NCI-H2171 treated with DMSO at 0.1 percent for 48 hours (cell line): ENCODE results near the gene STXBP4.

Experiments used
- DNase-seq: peaks from one replicate; lab custom pipeline; 2025; lab: John Stamatoyannopoulos, UW

The STXBP4 gene

GRCh38 chr17:54968262-54968987 lies at the start of gene STXBP4, which contains the start of gene COX11:
TSS of gene STXBP4 (plus strand) at chr17:54968765. CDS start at chr17:54986220, 17,455 bp downstream.
TSS of gene COX11 (minus strand) at chr17:54968654. CDS start at chr17:54968646, 8 bp downstream.
- peak; percentile 96 for DNase-seq

- DNase-seq: no peak
Observed at GRCh38 chr17:54919425-54919824, 49.1 kb upstream of the STXBP4 start.

GRCh38 chr17:54920819-54921218 lies 47.7 kb upstream of the STXBP4 start:
- DNase-seq: no peak

GRCh38 chr17:54924405-54924804 lies 44.2 kb upstream of the STXBP4 start:
- no peak for DNase-seq

GRCh38 chr17:54927525-54927924 lies 41.0 kb upstream of the STXBP4 start:
- no peak for DNase-seq

GRCh38 chr17:54932711-54933110 lies 35.9 kb upstream of the STXBP4 start:
- DNase-seq: no peak

- DNase-seq: no peak
Observed at GRCh38 chr17:54933921-54934320, 34.6 kb upstream of the STXBP4 start.

- DNase-seq: no peak
Observed at GRCh38 chr17:54935471-54935870, 33.1 kb upstream of the STXBP4 start.

GRCh38 chr17:54937018-54937417 lies 31.5 kb upstream of the STXBP4 start:
- DNase-seq: no peak

- DNase-seq: no peak
Observed at GRCh38 chr17:54937426-54937825, 31.1 kb upstream of the STXBP4 start.

- no peak for DNase-seq
Observed at GRCh38 chr17:54941285-54941684, 27.3 kb upstream of the STXBP4 start.

- DNase-seq: peak; percentile 2
Observed at GRCh38 chr17:54944796-54945195, 23.8 kb upstream of the STXBP4 start.

- no peak for DNase-seq
Observed at GRCh38 chr17:54945231-54945630, 23.3 kb upstream of the STXBP4 start.

- no peak for DNase-seq
Observed at GRCh38 chr17:54945671-54946070, 22.9 kb upstream of the STXBP4 start.

GRCh38 chr17:54947396-54947795 lies 21.2 kb upstream of the STXBP4 start:
- DNase-seq: no peak

- no peak for DNase-seq
Observed at GRCh38 chr17:54948380-54948779, 20.2 kb upstream of the STXBP4 start.

- DNase-seq: no peak
Observed at GRCh38 chr17:54950116-54950515, 18.4 kb upstream of the STXBP4 start.

GRCh38 chr17:54951286-54951685 lies 17.3 kb upstream of the STXBP4 start:
- DNase-seq: no peak

- peak; percentile 99 for DNase-seq
Observed at GRCh38 chr17:54956791-54957190, 11.8 kb upstream of the STXBP4 start.

GRCh38 chr17:54967621-54968261 lies 824 bp upstream of the STXBP4 start:
- DNase-seq: peak; percentile 79

- DNase-seq: peak; percentile 26
Observed at GRCh38 chr17:54968988-54969332, 395 bp downstream of the STXBP4 start.

GRCh38 chr17:54969658-54970572 lies 1.4 kb downstream of the STXBP4 start:
- DNase-seq: no peak

GRCh38 chr17:54971147-54971546 lies 2.6 kb downstream of the STXBP4 start:
- DNase-seq: no peak
